GM21576 (cell line): ENCODE results near the gene TRIM28.
"Not testable (repeated sequence)": the region's sequence is repeated elsewhere in the genome, so short reads cannot be mapped to it uniquely, and the experiment has no call there.

ENCODE experiments used
- ATAC-seq: cut with Tn5 transposase; IDR thresholded peaks from one replicate; pipeline ENCODE4 v1.9.1; 2021; ENCODE audit warnings: mild to moderate bottlenecking, moderate library complexity; ENCODE audit not compliant: unreplicated experiment

The TRIM28 gene

DNA sequence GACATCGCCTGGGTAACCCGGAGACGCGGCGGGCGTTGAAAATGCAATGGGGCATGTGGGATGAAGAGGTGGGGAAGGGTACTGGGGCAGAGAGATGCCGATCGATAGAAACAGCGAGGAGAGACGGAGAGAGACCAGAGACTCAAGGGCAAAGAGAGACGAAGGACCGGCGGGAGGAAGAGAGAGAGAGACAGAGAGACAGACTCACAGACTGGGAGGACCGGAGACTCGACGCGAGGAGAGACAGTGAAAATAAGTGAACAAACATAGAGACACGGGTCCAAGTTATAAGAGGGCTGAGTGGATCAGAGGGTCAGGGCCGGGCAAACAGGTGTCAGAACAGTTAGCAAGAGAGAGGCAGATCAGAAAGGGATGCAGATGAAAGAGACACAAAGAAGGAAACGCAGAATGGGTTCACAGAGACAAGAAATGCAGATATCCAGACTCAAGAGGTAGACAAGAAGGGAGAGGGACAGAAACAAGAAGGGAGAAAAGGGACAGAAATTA, 29.8 kb downstream of the TRIM28 start:
- no peak for ATAC-seq

DNA sequence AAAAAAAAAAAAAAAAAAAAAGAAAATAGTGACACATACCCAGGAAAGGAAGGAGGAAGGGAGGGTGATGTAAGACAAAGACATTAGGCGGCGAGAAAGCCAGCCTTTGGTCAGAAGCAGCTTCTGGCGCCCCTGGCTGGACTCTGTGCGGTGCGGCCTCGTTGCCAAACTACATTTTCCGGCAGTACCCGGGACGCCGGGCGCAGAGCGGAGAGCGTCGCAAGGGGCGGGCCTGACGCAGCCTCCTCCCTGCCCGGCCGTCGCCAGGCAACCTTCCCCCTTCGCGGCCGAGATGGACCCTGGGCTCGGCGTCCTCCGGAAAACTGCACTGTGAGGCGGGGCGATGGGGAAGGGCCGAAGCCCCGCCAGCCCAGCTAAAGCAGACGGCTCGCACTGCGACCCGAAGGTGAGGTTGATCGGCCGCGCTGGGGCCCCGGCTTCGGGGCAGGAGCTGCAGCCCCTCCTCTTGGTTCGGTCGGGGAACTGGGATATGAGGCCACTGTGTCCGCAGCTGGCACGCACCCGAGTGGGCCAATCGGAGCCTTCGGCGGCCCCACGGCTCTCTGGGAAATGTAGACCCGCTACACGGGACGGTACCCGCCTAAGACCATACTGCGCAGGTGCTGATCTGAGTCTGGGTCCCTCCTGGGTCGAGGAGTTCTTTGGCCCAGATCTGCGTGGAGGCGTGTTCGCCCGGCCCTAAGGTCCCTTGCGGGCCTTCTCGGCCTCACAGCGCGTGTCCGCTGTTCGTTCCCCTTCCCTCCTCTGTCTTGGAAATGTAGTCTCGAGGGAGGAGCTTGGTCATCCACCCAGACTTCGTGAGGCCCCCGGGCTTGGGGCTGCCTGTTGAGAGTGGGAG, 31.5 kb downstream of the TRIM28 start:
- ATAC-seq: peak; percentile 41

DNA sequence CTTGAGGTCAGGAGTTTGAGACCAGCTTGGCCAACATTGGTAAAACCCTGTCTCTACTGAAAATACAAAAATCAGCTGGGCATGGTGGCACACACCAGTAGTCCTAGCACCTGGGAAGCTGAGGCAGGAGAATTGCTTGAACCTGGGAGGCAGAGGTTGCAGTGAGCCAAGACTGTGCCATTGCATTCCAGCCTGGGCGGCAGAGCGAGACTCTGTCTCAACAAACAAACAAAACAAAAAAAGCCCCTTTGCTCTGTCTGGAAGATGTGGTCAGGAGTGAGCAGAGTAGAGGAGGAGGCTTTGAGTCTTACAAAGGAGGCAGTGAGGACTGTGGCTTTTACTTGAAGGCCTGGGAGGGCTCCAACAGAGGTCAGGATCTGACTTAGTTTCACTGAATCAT, 33.7 kb downstream of the TRIM28 start:
- ATAC-seq: not testable (repeated sequence)

DNA sequence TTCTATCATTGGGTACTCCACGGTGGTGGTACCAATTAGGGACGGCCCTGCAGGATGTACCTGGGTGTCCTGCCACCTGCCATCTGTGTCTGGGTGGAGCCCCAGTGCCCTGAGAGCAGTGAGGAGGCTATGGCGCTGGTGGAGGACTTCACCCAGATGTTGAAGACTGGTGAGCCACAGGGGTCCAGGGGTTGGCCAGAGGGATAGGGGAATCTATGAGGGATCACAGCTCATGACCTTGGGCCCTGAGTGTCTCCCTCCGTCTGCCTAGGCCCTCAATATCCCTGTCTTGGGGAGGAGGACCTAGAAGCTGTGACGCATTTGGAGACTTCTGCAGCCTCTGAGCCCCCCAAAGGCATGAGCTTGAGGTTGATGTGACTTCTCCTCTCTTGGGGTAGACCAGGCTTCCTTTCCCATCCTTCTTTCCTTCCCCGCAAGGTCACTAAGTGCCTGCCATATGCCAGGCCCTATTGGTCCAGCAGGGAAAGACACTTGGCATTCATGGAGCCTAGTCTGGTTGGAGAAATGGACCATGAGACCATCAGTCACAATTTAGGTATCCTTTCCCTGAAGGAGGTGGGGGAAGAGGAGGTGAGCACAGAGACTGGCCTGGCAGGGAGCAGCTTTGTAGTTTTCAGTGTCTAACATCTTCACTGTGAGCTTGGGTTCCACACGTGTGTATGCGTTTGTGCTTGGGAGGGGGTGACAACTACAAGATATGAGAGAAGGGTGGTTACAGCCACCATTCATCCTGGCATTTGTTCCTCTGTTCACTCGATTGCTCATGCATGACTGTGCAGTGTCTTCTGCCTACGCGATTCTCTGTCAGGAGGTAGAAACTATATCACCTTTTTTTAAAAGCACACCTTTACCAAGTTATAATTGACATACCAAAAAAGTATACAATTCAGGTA, 34.4 kb downstream of the TRIM28 start:
- ATAC-seq: no peak

DNA sequence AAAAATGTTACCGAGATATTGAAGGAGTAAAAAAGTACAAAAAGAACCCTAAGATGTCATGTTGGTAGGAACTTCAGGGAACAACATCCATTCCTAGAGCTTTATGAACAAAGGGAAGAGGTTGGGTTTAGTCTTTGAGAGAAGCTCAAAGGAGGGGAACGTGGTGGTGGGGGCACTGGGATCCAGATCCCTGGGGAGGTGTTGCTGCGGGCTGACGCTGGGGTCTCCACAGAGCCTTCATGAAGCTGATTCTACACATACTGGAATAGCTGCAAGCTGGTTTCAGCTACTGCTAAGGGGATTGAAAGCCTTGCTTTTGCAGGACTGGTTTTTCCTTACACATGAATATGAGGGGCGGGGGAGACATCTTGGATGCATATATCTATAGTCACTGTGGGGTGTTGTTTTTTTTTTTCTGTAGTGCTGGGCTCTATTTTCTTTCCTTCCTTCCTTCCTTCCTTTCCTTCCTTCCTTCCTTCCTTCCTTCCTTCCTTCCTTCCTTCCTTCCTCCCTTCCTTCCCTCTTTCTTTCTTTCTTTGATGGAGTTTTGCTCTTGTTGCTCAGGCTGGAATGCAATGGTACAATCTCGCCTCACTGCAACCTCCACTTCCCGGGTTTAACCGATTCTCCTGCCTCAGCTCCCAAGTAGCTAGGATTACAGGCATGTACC, 35.7 kb downstream of the TRIM28 start:
- no peak for ATAC-seq

DNA sequence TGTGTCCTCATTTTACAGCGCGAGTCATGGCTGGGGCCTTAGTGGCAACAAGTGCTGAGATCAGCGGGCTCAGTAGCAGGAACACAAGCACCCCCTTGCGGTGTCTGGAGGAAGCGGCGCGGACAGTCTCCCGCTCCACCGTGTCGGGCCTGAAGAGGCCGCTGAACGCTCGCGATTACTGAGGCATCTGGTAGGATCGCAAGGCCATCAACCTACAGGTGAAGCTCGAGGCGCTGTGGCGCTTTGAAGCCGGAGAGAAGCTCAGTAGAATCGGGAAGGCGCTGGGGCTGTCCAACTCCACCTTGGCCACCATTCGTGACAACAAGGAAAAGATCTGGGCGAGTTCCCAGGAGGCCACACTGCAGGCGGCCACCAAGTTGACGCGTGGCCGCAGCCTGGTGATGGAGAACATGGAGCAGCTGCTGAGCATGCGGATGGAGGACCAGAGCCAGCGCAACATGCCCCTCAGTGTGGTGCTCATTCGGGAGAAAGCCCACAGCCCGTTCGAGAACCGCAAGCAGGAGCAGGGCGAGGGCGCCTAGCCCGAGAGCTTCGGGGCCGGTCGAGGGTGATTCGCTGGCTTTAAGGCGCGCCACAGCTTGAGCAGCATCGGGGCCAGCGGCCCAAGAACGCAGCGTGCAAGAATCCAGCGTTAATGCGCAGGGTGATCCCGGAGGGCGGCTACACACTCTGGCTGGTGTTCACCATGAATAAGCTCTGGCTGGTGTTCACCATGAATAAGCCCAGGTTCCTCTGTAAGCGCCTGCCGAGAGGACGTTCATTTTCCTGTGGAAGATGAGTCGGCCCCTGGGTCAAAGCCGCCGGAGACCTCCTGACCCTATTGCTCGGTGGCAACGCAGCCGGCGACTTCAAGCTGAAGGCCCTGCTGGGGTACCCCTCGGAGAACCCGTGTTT, 37.6 kb downstream of the TRIM28 start:
- peak; percentile 70 for ATAC-seq

DNA sequence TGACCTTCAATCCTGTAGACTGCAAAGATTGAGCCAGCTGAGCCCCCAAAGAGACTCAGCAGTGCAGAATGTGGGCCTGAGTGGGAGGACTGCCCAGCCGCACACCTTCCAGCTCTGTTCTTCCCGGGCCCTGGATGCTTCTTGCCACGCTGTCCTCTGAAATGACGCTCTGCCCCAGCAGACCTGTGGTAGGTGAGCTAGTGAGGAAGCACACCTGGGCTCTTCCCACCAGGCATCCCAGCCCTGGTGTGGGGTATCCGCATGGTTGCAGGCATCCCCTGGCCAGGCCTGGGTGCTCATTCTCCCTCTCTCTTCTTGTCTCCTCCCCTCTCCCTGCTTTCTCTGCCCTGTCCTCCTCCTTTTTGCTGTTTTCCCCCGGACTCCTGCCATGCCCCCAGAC, 39.1 kb downstream of the TRIM28 start:
- ATAC-seq: no peak

DNA sequence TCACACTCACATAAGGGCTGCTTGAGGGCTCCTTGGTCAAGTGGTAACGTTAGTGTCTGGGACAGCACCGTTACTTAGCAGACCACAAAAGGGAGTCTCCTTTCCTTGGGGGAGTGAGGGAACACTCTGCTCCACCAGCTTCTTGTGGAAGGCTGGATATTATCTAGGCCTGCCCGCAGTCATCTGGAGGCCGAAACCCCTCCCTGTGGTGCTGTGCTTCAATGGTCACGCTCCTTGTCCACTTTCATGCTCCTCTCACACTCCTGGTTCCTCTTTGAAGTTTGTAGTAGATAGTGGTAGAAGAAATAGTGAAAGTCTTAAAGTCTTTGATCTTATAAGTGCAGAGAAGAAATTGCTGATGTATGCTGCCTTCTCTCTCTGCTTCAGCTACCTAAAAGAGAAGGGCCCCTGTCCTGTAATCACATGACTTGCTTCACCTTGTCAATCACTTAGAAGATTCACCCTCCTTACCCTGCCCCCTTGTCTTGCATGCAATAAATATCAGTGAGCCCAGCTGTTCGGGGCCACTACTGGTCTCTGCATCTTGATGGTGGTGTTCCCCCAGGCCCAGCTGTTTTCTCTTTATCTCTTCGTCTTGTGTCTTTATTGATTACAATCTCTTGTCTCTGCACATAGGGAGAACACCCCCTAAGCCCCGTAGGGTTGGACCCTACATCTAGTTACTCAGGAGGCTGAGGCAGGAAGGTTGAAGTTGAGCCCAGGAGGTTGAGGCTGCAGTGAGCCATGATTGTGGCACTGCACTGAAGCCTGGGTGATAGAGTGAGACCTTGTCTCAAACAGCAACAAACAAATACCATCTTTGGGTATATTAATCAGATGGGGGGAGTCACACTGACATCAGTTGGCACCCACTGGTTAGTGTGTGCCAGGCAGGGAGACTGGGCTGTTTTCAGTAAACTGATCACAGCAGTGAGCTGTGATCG, 40.9 kb downstream of the TRIM28 start:
- ATAC-seq: no peak

DNA sequence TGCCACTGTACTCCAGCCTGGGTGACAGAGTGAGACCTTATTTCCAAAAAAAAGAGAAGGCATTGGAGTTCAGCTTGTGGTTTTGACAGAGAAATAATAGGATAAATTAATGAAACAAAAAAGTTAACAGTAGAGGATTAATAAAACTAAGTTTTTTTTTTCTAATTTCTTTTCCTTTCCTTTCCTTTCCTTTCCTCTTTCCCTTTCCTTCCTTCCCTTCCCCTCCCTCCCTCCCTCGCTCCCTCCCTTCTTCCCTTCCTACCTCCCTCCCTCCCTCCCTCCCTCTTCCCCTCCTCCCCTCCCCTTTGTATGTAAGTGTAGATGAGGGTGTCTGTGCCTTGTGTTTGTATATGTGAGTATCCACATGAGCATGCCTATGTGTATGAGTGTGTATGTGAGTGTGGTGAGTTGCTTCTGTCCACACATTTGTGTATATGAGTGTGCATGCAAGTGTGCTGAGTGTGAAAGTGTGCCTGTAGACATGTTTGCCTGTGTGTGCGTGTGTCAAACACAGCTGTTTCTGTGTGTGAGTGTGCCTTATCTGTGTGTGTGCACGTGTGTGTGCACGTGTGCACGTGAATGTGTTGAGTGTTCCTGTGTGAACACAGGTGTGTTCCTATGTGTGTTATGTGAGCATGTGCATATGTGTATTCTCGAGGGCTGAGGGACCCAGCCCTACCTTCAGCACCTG, 41.7 kb downstream of the TRIM28 start:
- no peak for ATAC-seq

DNA sequence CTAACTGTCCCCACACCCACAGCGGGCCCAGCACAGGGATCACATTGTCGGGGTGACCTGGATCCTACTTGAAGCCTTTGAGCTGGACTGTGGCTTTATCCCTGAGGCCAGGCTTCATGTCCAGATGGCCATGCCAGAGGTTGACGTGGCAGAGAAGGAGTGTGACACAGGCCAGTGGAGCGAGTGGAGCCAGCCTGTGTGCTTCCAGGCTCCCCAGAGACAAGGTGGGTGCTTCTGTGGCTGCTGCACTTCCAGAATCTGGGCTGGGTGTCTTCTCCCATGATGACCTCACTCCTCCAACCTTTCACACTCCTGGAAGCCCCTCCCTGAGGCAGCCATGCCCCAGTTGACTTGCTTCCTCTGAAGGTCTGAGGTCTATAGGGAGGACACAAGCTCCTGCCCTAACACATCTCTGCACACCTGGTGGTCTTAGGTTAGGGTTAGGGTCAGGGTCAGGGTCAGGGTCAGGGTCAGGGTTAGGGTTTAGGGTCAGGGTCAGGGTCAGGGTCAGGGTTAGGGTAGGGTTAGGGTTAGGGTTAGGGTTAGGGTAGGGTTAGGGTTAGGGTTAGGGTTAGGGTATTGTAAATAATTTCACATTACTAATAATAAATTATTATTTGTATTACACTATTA, 42.4 kb downstream of the TRIM28 start:
- ATAC-seq: no peak
